HL-60 (cell line): ENCODE results near the gene FOXI2.

Experiments
- GABPA ChIP-seq: IDR thresholded peaks from 2 replicates; pipeline ENCODE4 v1.6.1; 2012; ENCODE audit warnings: low read depth
- POLR2AphosphoS5 ChIP-seq: IDR thresholded peaks from 2 replicates; pipeline ENCODE4 v1.6.1; 2012; ENCODE audit warnings: low read depth
- SPI1 ChIP-seq: IDR thresholded peaks from 2 replicates; pipeline ENCODE4 v1.6.1; 2012; ENCODE audit warnings: low read depth, mild to moderate bottlenecking, borderline replicate concordance
- TF ChIP-seq, protein P1 (sequence below): IDR thresholded peaks from one replicate; pipeline ENCODE4 v1.5.1; 2011; ENCODE audit warnings: low read length, control low read depth, inconsistent platforms; ENCODE audit not compliant: insufficient read depth
- TF ChIP-seq, protein P2 (sequence below): IDR thresholded peaks from 2 replicates; pipeline ENCODE4 v1.6.1; 2012; ENCODE audit warnings: low read depth; ENCODE audit not compliant: insufficient replicate concordance

DNA sequence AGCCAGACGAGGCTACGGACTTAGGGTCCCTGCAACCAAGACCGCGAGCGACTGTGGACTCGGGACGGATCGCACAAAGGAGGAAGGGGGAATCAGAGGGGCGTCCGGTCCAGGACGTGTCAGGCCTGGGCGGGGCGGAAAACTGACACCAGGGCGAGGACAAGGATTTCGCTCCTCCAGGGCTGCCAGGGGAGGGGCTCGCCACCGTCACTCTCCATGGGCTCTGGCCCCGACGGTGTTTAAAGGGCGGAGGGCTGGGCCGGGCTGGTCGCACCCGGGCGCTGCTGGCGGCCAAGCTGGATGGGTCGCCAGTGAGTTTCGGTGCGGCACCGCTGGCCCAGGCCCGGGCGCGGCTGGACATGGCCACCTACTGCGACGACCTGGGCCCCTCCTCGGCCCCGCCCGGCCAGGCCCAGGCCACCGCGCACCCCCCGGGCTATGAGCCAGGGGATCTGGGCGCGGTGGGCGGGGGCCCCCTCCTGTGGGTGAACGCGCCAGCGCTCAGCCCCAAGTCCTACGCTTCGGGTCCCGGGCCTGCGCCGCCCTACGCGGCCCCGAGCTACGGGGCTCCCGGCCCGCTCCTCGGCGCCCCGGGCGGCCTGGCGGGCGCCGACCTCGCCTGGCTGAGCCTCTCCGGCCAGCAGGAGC is at the start of gene FOXI2:
- TF ChIP-seq, protein P1, sequence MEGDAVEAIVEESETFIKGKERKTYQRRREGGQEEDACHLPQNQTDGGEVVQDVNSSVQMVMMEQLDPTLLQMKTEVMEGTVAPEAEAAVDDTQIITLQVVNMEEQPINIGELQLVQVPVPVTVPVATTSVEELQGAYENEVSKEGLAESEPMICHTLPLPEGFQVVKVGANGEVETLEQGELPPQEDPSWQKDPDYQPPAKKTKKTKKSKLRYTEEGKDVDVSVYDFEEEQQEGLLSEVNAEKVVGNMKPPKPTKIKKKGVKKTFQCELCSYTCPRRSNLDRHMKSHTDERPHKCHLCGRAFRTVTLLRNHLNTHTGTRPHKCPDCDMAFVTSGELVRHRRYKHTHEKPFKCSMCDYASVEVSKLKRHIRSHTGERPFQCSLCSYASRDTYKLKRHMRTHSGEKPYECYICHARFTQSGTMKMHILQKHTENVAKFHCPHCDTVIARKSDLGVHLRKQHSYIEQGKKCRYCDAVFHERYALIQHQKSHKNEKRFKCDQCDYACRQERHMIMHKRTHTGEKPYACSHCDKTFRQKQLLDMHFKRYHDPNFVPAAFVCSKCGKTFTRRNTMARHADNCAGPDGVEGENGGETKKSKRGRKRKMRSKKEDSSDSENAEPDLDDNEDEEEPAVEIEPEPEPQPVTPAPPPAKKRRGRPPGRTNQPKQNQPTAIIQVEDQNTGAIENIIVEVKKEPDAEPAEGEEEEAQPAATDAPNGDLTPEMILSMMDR: no peak
- TF ChIP-seq POLR2AphosphoS5 (no peak), SPI1 (no peak), GABPA (no peak)
- TF ChIP-seq, protein P2, sequence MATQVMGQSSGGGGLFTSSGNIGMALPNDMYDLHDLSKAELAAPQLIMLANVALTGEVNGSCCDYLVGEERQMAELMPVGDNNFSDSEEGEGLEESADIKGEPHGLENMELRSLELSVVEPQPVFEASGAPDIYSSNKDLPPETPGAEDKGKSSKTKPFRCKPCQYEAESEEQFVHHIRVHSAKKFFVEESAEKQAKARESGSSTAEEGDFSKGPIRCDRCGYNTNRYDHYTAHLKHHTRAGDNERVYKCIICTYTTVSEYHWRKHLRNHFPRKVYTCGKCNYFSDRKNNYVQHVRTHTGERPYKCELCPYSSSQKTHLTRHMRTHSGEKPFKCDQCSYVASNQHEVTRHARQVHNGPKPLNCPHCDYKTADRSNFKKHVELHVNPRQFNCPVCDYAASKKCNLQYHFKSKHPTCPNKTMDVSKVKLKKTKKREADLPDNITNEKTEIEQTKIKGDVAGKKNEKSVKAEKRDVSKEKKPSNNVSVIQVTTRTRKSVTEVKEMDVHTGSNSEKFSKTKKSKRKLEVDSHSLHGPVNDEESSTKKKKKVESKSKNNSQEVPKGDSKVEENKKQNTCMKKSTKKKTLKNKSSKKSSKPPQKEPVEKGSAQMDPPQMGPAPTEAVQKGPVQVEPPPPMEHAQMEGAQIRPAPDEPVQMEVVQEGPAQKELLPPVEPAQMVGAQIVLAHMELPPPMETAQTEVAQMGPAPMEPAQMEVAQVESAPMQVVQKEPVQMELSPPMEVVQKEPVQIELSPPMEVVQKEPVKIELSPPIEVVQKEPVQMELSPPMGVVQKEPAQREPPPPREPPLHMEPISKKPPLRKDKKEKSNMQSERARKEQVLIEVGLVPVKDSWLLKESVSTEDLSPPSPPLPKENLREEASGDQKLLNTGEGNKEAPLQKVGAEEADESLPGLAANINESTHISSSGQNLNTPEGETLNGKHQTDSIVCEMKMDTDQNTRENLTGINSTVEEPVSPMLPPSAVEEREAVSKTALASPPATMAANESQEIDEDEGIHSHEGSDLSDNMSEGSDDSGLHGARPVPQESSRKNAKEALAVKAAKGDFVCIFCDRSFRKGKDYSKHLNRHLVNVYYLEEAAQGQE: no peak
